HEK293T (cell line): ENCODE results near the gene KLF5.

Source experiments
- ELF4 ChIP-seq: fragments of 450-650 bp; IDR thresholded peaks from 2 replicates; pipeline ENCODE4 v1.6.1; 2017; ENCODE audit warnings: antibody characterized with exemption
- FOXA1 ChIP-seq: fragments of 450-650 bp; IDR thresholded peaks from 2 replicates; pipeline ENCODE4 v1.6.1; 2016; ENCODE audit warnings: mild to moderate bottlenecking
- FOXM1 ChIP-seq: fragments of 450-650 bp; IDR thresholded peaks from 2 replicates; pipeline ENCODE4 v1.6.1; 2017; ENCODE audit warnings: mild to moderate bottlenecking, borderline replicate concordance
- HDGF ChIP-seq: fragments of 450-650 bp; IDR thresholded peaks from 2 replicates; pipeline ENCODE4 v1.6.1; 2017; ENCODE audit warnings: antibody characterized with exemption, borderline replicate concordance
- L3MBTL2 ChIP-seq: fragments of 450-650 bp; conservative IDR thresholded peaks from 2 replicates; pipeline ENCODE4 v1.6.1; 2016; ENCODE audit warnings: mild to moderate bottlenecking
- LEF1 ChIP-seq: fragments of 450-650 bp; IDR thresholded peaks from 2 replicates; pipeline ENCODE4 v1.6.1; 2017; ENCODE audit warnings: mild to moderate bottlenecking, borderline replicate concordance
- SP1 ChIP-seq: fragments of 450-650 bp; IDR thresholded peaks from 2 replicates; pipeline ENCODE4 v1.6.1; 2017

- TF ChIP-seq ELF4 (no peak), SP1 (no peak), FOXM1 (no peak), HDGF (no peak), FOXA1 (no peak), L3MBTL2 (no peak), LEF1 (no peak)
Measured at GRCh38 chr13:73077865-73078264, 19.1 kb downstream of the KLF5 start.
